Ovary (tissue), 9 donors: ENCODE measurements around the gene KRTAP1-4. TPM values are rescaled to one million over a fixed set of nuclear protein-coding genes. Genes with fewer than 3 reads are reported as not detected.

Source experiments
- DNase-seq, 5 donors: peaks; one replicate each; pipeline ENCODE4 v3.0.0-alpha.2; 2019 to 2020
- H3K27ac ChIP-seq, 2 donors: fragments of 200-600 bp; one replicate each; pipeline versions ENCODE4 v1.5.1 to v1.8.0; 2019 to 2022
- H3K27me3 ChIP-seq: fragments of 200-600 bp; one replicate; pipeline ENCODE4 v1.8.0; 2022
- H3K36me3 ChIP-seq: fragments of 200-600 bp; sonication (generic); one replicate; pipeline ENCODE4 v1.5.1; 2019
- H3K4me1 ChIP-seq: one replicate; pipeline ENCODE4 v1.8.1; 2013; ENCODE audit warnings: mild to moderate bottlenecking, moderate library complexity; ENCODE audit not compliant: insufficient read depth
- H3K4me3 ChIP-seq: fragments of 200-600 bp; sonication (generic); one replicate; pipeline ENCODE4 v1.5.1; 2017
- H3K9me3 ChIP-seq, 2 donors: fragments of 200-600 bp in 1 of 2; sonication (generic) in 1 of 2; one replicate each; pipeline versions ENCODE4 v1.5.1 to v1.8.1; 2013 to 2019; ENCODE audit warnings: mild to moderate bottlenecking in 1 of 2, moderate library complexity in 1 of 2
- EP300 ChIP-seq: sonication (generic); formaldehyde crosslinking; IDR thresholded peaks from one replicate; pipeline ENCODE4 v1.6.1; 2017; ENCODE audit warnings: antibody characterized with exemption
- POLR2A ChIP-seq: fragments of 450-650 bp; IDR thresholded peaks from one replicate; pipeline ENCODE4 v1.6.1; 2017; ENCODE audit warnings: antibody characterized with exemption, mild to moderate bottlenecking, moderate library complexity
- WGBS, 3 donors: extraction: QIAGEN DNeasy Blood & Tissue Kit in 1 of 3; methylation state at CpG; one replicate each; pipeline versions ENCODE4 v1.1.5 to v1.1.7; 2013 to 2017; 5-methylcytosine and 5-hydroxymethylcytosine counted together
- intact Hi-C, 4 donors: fragments of 100-400 bp; cut with DNase I; formaldehyde crosslinking; loops; one replicate each; pipeline versions ENCODE4 v1.11.0 to v1.15.1; 2022 to 2023
- polyA plus RNA-seq, 2 donors: library from polyadenylated mRNA; stranded (reverse); fragments of 200-250 nt in 1 of 2; fragments of 350-450 nt in 1 of 2; fragmentation: Illumina TruSeq in 1 of 2; extraction: RNeasy Lipid Tissue Mini Kit (QIAGEN cat#74804) in 1 of 2; gene quantifications; one replicate each; pipeline ENCODE4 v1.2.3, GENCODE V29; 2013 to 2014
- total RNA-seq, 7 donors: library from RNA; depleted of rRNA in 2 of 7; stranded (reverse); fragments of >200 nt in 2 of 7; fragmentation: NEBNext Ultra II Directional in 3 of 7; extraction: Animal tissue kit (Norgen Biotek cat#: 25700) in 3 of 7; gene quantifications; one replicate each; pipeline versions ENCODE4 v1.1.0 to v1.2.4, GENCODE V29; 2016 to 2023
- TF ChIP-seq, protein P1 (sequence below), 3 donors: fragments of 450-650 bp in 2 of 3; fragments of 200-600 bp in 1 of 3; IDR thresholded peaks; one replicate each; pipeline versions ENCODE4 v1.5.1 to v1.8.0; 2016 to 2022; ENCODE audit warnings: antibody characterized with exemption in 3 of 3, mild to moderate bottlenecking in 1 of 3
- donor health status: DM: no; HTN: no; CAD: no; lungs with moderate emphysema.
- donor health status: DM: no; HTN: no; CAD: no.
- donor health status: Bipolar disorder and iron deficiency.
- donor health status: DM: yes; HTN: yes; CAD: no.
- donor health status: DM: no; HTN: no; CAD: no.
- donor health status: DM: yes; HTN: yes; CAD: no.

The KRTAP1-4 gene
- total and polyA plus RNA-seq, 9 donors, result not detected

DNA sequence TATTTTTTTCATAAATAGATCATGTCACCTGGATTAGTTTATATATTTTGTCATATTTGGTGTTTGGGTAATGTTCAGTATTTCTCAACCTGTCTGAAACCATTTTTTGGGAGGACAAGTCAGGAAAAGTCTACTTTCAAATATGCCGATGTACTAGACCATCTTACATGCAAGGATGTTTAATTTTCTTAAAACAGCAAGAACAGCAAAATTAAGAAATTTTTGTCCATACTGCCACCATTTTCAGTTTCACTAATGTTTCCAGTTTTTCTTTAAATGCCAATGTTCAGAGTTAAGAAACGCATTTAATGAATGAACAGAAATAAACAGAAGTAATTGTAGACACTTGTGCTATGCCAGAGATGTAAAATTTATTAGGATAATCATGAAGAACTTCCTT lies 36.9 kb downstream of the KRTAP1-4 start:
- Histone ChIP-seq H3K27ac (no peak overlapping the region), H3K4me1 (no peaks in the 10 kb centered on the region), H3K36me3 (no peaks in the 10 kb centered on the region), H3K4me3 (no peak overlapping the region), H3K27me3 (no peaks in the 10 kb centered on the region), H3K9me3 (no peaks in the 10 kb centered on the region)
- DNase-seq, result no peak
- WGBS, 3 donors, result 90 to 95% (median 92%) methylated on average over 2 of the region's 2 CpGs
- TF ChIP-seq POLR2A, result no peak
- TF ChIP-seq EP300, result no peak
- TF ChIP-seq, protein P1, sequence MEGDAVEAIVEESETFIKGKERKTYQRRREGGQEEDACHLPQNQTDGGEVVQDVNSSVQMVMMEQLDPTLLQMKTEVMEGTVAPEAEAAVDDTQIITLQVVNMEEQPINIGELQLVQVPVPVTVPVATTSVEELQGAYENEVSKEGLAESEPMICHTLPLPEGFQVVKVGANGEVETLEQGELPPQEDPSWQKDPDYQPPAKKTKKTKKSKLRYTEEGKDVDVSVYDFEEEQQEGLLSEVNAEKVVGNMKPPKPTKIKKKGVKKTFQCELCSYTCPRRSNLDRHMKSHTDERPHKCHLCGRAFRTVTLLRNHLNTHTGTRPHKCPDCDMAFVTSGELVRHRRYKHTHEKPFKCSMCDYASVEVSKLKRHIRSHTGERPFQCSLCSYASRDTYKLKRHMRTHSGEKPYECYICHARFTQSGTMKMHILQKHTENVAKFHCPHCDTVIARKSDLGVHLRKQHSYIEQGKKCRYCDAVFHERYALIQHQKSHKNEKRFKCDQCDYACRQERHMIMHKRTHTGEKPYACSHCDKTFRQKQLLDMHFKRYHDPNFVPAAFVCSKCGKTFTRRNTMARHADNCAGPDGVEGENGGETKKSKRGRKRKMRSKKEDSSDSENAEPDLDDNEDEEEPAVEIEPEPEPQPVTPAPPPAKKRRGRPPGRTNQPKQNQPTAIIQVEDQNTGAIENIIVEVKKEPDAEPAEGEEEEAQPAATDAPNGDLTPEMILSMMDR (IDR thresholded peaks at IDR 0.05), result no peak
- intact Hi-C loops, result no loop called here

DNA sequence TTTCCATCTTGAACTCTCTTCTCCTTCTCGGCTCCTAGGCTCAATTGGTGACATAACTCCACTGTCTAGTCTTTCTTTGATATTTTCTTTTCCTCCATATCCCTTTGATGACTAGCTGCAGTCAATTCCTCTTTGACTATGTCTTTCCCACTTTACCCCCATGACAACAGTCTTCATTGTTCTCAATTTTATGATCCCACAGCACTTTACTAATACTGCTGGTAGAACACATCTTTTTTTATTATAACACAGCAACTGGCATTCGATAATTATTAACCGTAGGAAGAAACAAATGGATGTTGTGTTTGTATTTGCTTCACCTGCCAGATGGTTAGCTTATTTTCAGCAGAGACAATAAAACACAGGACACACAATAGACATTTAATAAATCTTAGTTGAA lies 37.3 kb downstream of the KRTAP1-4 start:
- 91 to 94% (median 92%) methylated on average over 3 of the region's 3 CpGs for WGBS, 3 donors
- H3K27ac ChIP-seq, result no peak overlapping the region
- H3K4me1 ChIP-seq, result no peaks in the 10 kb centered on the region
- H3K27me3 ChIP-seq, result no peaks in the 10 kb centered on the region
- H3K36me3 ChIP-seq, result no peaks in the 10 kb centered on the region
- no peaks in the 10 kb centered on the region for H3K9me3 ChIP-seq
- H3K4me3 ChIP-seq, result no peak overlapping the region
- no peak for TF ChIP-seq EP300
- TF ChIP-seq, protein P1 (IDR thresholded peaks at IDR 0.05), result no peak
- TF ChIP-seq POLR2A, result no peak
- DNase-seq, result no peak
- intact Hi-C loops, result no loop called here

DNA sequence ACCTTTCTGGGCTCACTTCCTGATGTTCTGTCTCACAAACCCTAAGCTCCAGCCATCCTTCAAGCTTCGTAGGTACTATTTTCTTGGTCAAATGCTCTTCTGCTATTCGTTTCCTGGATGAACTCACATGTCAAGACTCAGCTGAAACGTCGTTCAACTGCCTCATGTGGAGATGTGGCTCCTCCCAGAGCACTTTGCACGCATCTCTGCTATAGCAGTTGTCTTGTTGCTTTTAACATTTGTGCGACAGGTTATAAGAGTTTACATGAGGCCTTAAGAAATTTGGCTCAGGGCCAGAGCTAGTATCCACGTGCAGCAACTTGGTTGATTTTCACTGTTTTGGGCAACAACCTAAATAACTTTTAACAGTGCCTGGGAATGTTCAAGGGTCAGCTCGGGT lies 43.1 kb downstream of the KRTAP1-4 start:
- Histone ChIP-seq H3K27ac (no peak overlapping the region), H3K4me1 (no peaks in the 10 kb centered on the region), H3K4me3 (no peak overlapping the region), H3K36me3 (no peaks in the 10 kb centered on the region), H3K9me3 (no peaks in the 10 kb centered on the region), H3K27me3 (no peaks in the 10 kb centered on the region)
- intact Hi-C loops, result no loop called here
- TF ChIP-seq, protein P1 (IDR thresholded peaks at IDR 0.05), result no peak
- TF ChIP-seq EP300 (no peak), POLR2A (no peak)
- 64 to 69% (median 66%) methylated on average over 8 of the region's 8 CpGs for WGBS, 3 donors
- no peak for DNase-seq

DNA sequence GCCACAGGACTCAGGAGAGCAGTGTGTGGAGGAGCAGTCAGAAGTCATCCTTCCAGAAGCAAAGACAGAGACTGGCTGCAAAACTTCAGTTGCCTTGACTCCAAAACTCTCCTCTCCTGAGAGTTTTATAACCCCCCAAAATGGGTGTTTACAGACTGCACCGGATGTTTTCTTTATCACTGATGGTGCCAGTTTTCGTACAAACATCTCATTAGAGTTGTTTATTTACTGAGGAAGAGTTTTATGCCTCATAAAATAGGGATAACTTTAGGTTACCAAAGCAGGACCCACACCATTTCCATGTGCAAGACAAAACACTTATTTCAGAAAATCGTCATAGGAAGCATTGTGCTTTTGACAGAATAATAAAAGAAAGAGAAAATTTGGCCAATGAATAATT lies 45.8 kb downstream of the KRTAP1-4 start, which contains the start of gene KRT40:
Gene KRT40 (minus strand): TSS at position 101 of the 400 bp plus-strand sequence. CDS start 53 bp downstream, at position 48.
- Histone ChIP-seq H3K4me1 (peaks cover 2% of the 10 kb centered on the region), H3K27me3 (no peaks in the 10 kb centered on the region), H3K36me3 (no peaks in the 10 kb centered on the region), H3K9me3 (no peaks in the 10 kb centered on the region), H3K27ac (no peak within 1 kb of the TSS), H3K4me3 (no peak within 1 kb of the TSS)
- intact Hi-C loops, result no loop called here
- TF ChIP-seq POLR2A (no peak), EP300 (no peak)
- TF ChIP-seq, protein P1 (IDR thresholded peaks at IDR 0.05), result no peak
- no peak for DNase-seq
- 35 to 60% (median 46%) methylated on average over 3 of the region's 3 CpGs for WGBS, 3 donors
